ENCODE data around the gene MTF2.
"Not testable (repeated sequence)": the region's sequence is repeated elsewhere in the genome, so short reads cannot be mapped to it uniquely, and the experiment has no call there.

Gene MTF2

GRCh38 chr1:93167006-93167405 lies 87.9 kb downstream of the MTF2 start:
- no peak for DNase-seq (ENCODE audit: low spot score in 2 of 2)
- Mint-ChIP-seq H3K9me3 (peaks cover 3% of the 10 kb centered on the region), H3K36me3 (peaks cover 19% of the 10 kb centered on the region), H3K27ac (no peak overlapping the region), H3K27me3 (no peaks in the 10 kb centered on the region), H3K4me3 (no peak overlapping the region), H3K4me1 (peaks cover 25% of the 10 kb centered on the region)
- no peak for ATAC-seq (ENCODE audit: low read depth)

DNA sequence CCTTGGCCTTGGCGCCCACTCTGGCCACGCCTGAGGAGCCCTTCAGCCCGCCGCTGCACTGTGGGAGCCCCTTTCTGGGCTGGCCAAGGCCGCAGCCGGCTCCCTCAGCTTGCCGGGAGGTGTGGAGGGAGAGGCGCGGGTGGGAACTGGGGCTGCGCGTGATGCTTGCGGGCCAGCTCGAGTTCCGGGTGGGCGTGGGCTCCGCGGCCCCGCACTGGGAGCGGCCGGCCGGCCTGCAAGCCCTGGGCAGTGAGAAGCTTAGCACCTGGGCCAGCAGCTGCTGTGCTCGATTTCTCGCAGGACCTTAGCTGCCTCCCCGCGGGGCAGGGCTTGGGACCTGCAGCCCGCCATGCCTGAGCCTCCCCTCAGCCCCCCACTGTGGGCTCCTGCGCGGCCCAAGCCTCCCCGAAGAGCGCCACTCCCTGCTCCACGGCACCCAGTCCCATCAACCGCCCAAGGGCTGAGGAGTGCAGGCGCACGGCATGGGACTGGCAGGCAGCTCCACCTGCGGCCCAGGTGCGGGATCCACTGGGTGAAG lies 91.1 kb downstream of the MTF2 start:
- H3K27me3 Mint-ChIP-seq; ATAC-seq (ENCODE audit: low read depth); DNase-seq (ENCODE audit: low spot score in 2 of 2); H3K4me3 Mint-ChIP-seq; H3K27ac Mint-ChIP-seq; H3K9me3 Mint-ChIP-seq: not testable (repeated sequence)
- H3K36me3 Mint-ChIP-seq = peaks cover 26% of the 10 kb centered on the region
- H3K4me1 Mint-ChIP-seq = peaks cover 32% of the 10 kb centered on the region

- ATAC-seq (ENCODE audit: low read depth) (no peak), DNase-seq (ENCODE audit: low spot score in 2 of 2) (no peak)
- Mint-ChIP-seq H3K27ac (no peak overlapping the region), H3K27me3 (no peaks in the 10 kb centered on the region), H3K36me3 (peaks cover 25% of the 10 kb centered on the region), H3K4me3 (no peak overlapping the region), H3K4me1 (peaks cover 30% of the 10 kb centered on the region), H3K9me3 (peaks cover 3% of the 10 kb centered on the region)
Observed at GRCh38 chr1:93171549-93172034, 92.5 kb downstream of the MTF2 start.

- ATAC-seq (ENCODE audit: low read depth) = no peak
- Mint-ChIP-seq H3K27ac (peak overlapping the region; percentile 21), H3K4me3 (peak overlapping the region; percentile 22), H3K36me3 (peaks cover 22% of the 10 kb centered on the region), H3K9me3 (peaks cover 2% of the 10 kb centered on the region), H3K4me1 (peaks cover 28% of the 10 kb centered on the region), H3K27me3 (no peaks in the 10 kb centered on the region)
- DNase-seq (ENCODE audit: low spot score in 2 of 2) = no peak
Observed at GRCh38 chr1:93172778-93173177, 93.7 kb downstream of the MTF2 start.

GRCh38 chr1:93174638-93175037 lies 95.6 kb downstream of the MTF2 start:
- H3K27me3 Mint-ChIP-seq; DNase-seq (ENCODE audit: low spot score in 2 of 2); H3K27ac Mint-ChIP-seq; H3K4me3 Mint-ChIP-seq; ATAC-seq (ENCODE audit: low read depth); H3K9me3 Mint-ChIP-seq: not testable (repeated sequence)
- H3K36me3 Mint-ChIP-seq = peaks cover 15% of the 10 kb centered on the region
- peaks cover 33% of the 10 kb centered on the region for H3K4me1 Mint-ChIP-seq

DNA sequence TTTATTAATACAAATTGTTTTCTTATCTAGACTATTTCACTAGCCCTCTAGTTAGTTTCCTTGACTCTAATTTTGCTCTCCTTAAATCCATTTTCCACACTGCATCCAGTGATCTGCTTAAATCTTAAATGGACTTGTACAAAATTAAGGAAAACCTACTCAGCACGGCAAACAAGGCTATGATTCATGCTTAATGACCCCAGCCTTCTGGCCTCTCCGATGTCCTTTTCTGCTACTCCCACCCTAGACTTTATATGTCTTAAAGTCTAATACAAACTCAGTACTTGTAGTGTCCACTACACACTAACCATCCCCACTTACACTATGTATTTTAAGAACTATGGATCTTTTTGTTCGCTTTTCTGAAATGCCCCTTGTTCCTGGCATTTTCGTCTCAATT lies 98.9 kb downstream of the MTF2 start:
- Mint-ChIP-seq H3K9me3 (no peaks in the 10 kb centered on the region), H3K4me1 (peaks cover 19% of the 10 kb centered on the region), H3K4me3 (peak overlapping the region; percentile 89), H3K36me3 (peaks cover 10% of the 10 kb centered on the region), H3K27ac (no peak overlapping the region), H3K27me3 (no peaks in the 10 kb centered on the region)
- DNase-seq (ENCODE audit: low spot score in 2 of 2) (no peak), ATAC-seq (ENCODE audit: low read depth) (no peak)

DNA sequence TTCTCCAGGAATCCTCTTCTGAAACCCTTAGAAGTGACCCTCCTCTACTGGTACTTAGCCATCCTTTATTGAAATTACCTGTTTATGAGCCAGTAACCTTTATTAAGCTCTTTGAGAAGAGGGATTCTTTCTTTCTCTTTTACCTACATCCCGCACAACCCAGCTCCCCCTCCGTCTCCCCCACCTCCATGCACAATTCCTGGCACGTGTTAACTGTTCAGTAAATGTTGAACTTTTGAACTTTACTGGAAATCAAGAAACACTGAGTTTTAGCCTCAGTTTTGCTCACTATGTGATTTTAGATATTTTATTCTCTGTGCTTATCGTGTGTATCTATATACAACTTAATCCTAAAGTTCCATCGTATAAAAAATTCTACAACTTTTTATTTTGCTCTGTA lies 99.3 kb downstream of the MTF2 start:
- ATAC-seq (ENCODE audit: low read depth) = no peak
- Mint-ChIP-seq H3K4me1 (peaks cover 16% of the 10 kb centered on the region), H3K4me3 (peak overlapping the region; percentile 89), H3K27me3 (no peaks in the 10 kb centered on the region), H3K36me3 (peaks cover 10% of the 10 kb centered on the region), H3K9me3 (no peaks in the 10 kb centered on the region), H3K27ac (peak overlapping the region; percentile 93)
- DNase-seq (ENCODE audit: low spot score in 2 of 2) = no peak

- Mint-ChIP-seq H3K9me3 (no peaks in the 10 kb centered on the region), H3K4me1 (peaks cover 19% of the 10 kb centered on the region), H3K27me3 (no peaks in the 10 kb centered on the region), H3K27ac (peak within 1 kb of the TSS; percentile 93), H3K4me3 (peak within 1 kb of the TSS; percentile 89), H3K36me3 (peaks cover 7% of the 10 kb centered on the region)
- DNase-seq (ENCODE audit: low spot score in 2 of 2) (peak; percentile 90 to 97), ATAC-seq (ENCODE audit: low read depth) (peak; percentile 75)
Observed at GRCh38 chr1:93179886-93180722, 101.0 kb downstream of the MTF2 start, which contains the start of gene TMED5. Gene TMED5, minus strand, starts transcription at chr1:93180413. Its CDS starts 171 bp downstream, at chr1:93180242.

DNA sequence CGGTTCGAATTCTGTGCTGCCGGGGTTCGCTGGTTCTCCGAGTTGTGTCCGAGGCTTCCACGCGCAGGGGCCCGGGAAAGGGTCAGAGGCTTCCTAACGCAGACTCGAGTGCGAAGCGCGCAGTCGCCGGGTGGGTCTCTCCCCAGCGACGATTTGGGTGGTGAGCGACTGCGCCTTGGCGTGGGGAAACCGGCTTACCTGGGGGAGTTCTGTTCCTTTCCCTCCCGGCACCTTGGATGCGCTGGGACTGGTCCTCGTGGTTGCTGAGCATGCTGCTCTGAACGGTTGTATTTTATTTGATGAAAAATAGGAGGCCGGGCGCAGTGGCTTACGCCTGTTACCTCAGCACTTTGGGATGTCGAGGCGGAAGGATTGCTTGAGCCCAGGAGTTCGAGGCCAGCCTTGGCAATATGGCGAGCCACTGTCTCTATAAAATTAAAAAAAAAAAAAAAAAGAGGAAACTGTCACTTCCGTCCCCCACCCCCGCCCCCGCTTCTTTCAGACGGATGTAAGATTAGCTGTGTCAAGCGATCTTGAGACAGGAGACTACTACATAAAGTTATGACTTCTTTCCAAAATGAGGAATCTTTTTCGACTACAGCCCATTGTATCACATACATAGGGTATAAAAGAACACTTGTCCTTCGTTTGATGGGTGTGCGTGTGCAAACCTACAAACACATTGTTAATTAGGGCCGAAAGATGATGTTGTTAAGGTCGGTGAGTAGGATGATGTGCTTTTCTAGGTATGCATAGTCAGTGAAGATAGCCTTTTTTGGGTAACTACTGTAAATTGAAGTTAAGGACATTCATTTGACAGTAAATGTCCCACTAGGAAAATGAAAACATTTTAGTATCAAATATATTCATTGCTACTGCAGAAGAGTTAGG lies 101.9 kb downstream of the MTF2 start, which contains the start of gene CCDC18:
TSS of gene CCDC18 (plus strand) at position 2 of the 891 bp plus-strand sequence. CDS start 2,638 bp downstream, outside the sequence.
- DNase-seq (ENCODE audit: low spot score in 2 of 2) (peak in 1 of 2 donors; percentile 13), ATAC-seq (ENCODE audit: low read depth) (peak; percentile 38)
- no peaks in the 10 kb centered on the region for H3K27me3 Mint-ChIP-seq
- peaks cover 7% of the 10 kb centered on the region for H3K36me3 Mint-ChIP-seq
- peak within 1 kb of the TSS; percentile 89 for H3K4me3 Mint-ChIP-seq
- peaks cover 22% of the 10 kb centered on the region for H3K4me1 Mint-ChIP-seq
- H3K9me3 Mint-ChIP-seq = no peaks in the 10 kb centered on the region
- H3K27ac Mint-ChIP-seq = peak within 1 kb of the TSS; percentile 93

GRCh38 chr1:93186667-93187066 lies 107.6 kb downstream of the MTF2 start:
- peaks cover 30% of the 10 kb centered on the region for H3K4me1 Mint-ChIP-seq
- H3K36me3 Mint-ChIP-seq = peaks cover 13% of the 10 kb centered on the region
- ATAC-seq (ENCODE audit: low read depth) (peak; percentile 88), DNase-seq (ENCODE audit: low spot score in 2 of 2) (peak in 1 of 2 donors; percentile 4)
- H3K27ac Mint-ChIP-seq = no peak overlapping the region
- H3K4me3 Mint-ChIP-seq = no peak overlapping the region
- H3K9me3 Mint-ChIP-seq = no peaks in the 10 kb centered on the region
- no peaks in the 10 kb centered on the region for H3K27me3 Mint-ChIP-seq
